ENCODE results near the gene ANGEL2.
A peak's percentile ranks its signal among the peaks of the same experiment; 100 is the strongest.
"Not testable (repeated sequence)": the region's sequence is repeated elsewhere in the genome, so short reads cannot be mapped to it uniquely, and the experiment has no call there.

ANGEL2 gene

GRCh38 chr1:213015099-213016050 lies at the start of gene ANGEL2:
ANGEL2 (minus strand) TSS chr1:213015867; CDS start chr1:213015671, 196 bp downstream.
- no peaks in the 10 kb centered on the region for H3K27me3 Mint-ChIP-seq
- H3K27ac Mint-ChIP-seq, result peak within 1 kb of the TSS; percentile 99
- H3K4me3 Mint-ChIP-seq, result peak within 1 kb of the TSS; percentile 99
- H3K9me3 Mint-ChIP-seq (ENCODE audit: low read depth), result no peaks in the 10 kb centered on the region
- H3K4me1 Mint-ChIP-seq (ENCODE audit: low read depth), result peaks cover 36% of the 10 kb centered on the region
- peaks cover 6% of the 10 kb centered on the region for H3K36me3 Mint-ChIP-seq

GRCh38 chr1:213061263-213061662 lies 45.6 kb upstream of the ANGEL2 start:
- H3K9me3 Mint-ChIP-seq (ENCODE audit: low read depth), result no peaks in the 10 kb centered on the region
- no peaks in the 10 kb centered on the region for H3K27me3 Mint-ChIP-seq
- no peak overlapping the region for H3K4me3 Mint-ChIP-seq
- peaks cover 7% of the 10 kb centered on the region for H3K4me1 Mint-ChIP-seq (ENCODE audit: low read depth)
- peaks cover 10% of the 10 kb centered on the region for H3K36me3 Mint-ChIP-seq
- no peak overlapping the region for H3K27ac Mint-ChIP-seq

GRCh38 chr1:213060836-213061235 lies 45.2 kb upstream of the ANGEL2 start:
- Mint-ChIP-seq H3K4me3 (no peak overlapping the region), H3K4me1 (ENCODE audit: low read depth) (peaks cover 7% of the 10 kb centered on the region), H3K9me3 (ENCODE audit: low read depth) (no peaks in the 10 kb centered on the region), H3K36me3 (peaks cover 10% of the 10 kb centered on the region), H3K27ac (no peak overlapping the region), H3K27me3 (no peaks in the 10 kb centered on the region)

- Mint-ChIP-seq H3K4me3 (no peak overlapping the region), H3K36me3 (peaks cover 8% of the 10 kb centered on the region), H3K27ac (no peak overlapping the region), H3K27me3 (no peaks in the 10 kb centered on the region), H3K9me3 (ENCODE audit: low read depth) (no peaks in the 10 kb centered on the region), H3K4me1 (ENCODE audit: low read depth) (peaks cover 25% of the 10 kb centered on the region)
Measured at GRCh38 chr1:213057264-213058059, 41.8 kb upstream of the ANGEL2 start.

GRCh38 chr1:213055767-213056166 lies 40.1 kb upstream of the ANGEL2 start:
- no peak overlapping the region for H3K4me3 Mint-ChIP-seq
- no peak overlapping the region for H3K27ac Mint-ChIP-seq
- peaks cover 29% of the 10 kb centered on the region for H3K4me1 Mint-ChIP-seq (ENCODE audit: low read depth)
- no peaks in the 10 kb centered on the region for H3K9me3 Mint-ChIP-seq (ENCODE audit: low read depth)
- no peaks in the 10 kb centered on the region for H3K27me3 Mint-ChIP-seq
- H3K36me3 Mint-ChIP-seq, result peaks cover 7% of the 10 kb centered on the region

- Mint-ChIP-seq H3K9me3 (ENCODE audit: low read depth) (peaks cover 5% of the 10 kb centered on the region), H3K4me3 (no peak overlapping the region), H3K4me1 (ENCODE audit: low read depth) (peaks cover 37% of the 10 kb centered on the region), H3K27ac (no peak overlapping the region), H3K27me3 (no peaks in the 10 kb centered on the region), H3K36me3 (peaks cover 13% of the 10 kb centered on the region)
Measured at GRCh38 chr1:213054733-213055591, 39.3 kb upstream of the ANGEL2 start.

GRCh38 chr1:213054142-213054541 lies 38.5 kb upstream of the ANGEL2 start:
- H3K9me3 Mint-ChIP-seq (ENCODE audit: low read depth), result peaks cover 5% of the 10 kb centered on the region
- H3K4me1 Mint-ChIP-seq (ENCODE audit: low read depth), result peaks cover 37% of the 10 kb centered on the region
- peaks cover 13% of the 10 kb centered on the region for H3K36me3 Mint-ChIP-seq
- no peak overlapping the region for H3K27ac Mint-ChIP-seq
- no peak overlapping the region for H3K4me3 Mint-ChIP-seq
- H3K27me3 Mint-ChIP-seq, result peaks cover 2% of the 10 kb centered on the region

- Mint-ChIP-seq H3K36me3 (peaks cover 19% of the 10 kb centered on the region), H3K27ac (no peak overlapping the region), H3K4me3 (no peak overlapping the region), H3K4me1 (ENCODE audit: low read depth) (peaks cover 37% of the 10 kb centered on the region), H3K27me3 (peaks cover 8% of the 10 kb centered on the region), H3K9me3 (ENCODE audit: low read depth) (peaks cover 5% of the 10 kb centered on the region)
Measured at GRCh38 chr1:213053455-213053854, 37.8 kb upstream of the ANGEL2 start.

GRCh38 chr1:213051881-213052202 lies 36.2 kb upstream of the ANGEL2 start:
- peaks cover 35% of the 10 kb centered on the region for H3K4me1 Mint-ChIP-seq (ENCODE audit: low read depth)
- peak overlapping the region; percentile 83 for H3K27ac Mint-ChIP-seq
- peak overlapping the region; percentile 100 for H3K4me3 Mint-ChIP-seq
- H3K27me3 Mint-ChIP-seq, result peaks cover 14% of the 10 kb centered on the region
- peaks cover 5% of the 10 kb centered on the region for H3K9me3 Mint-ChIP-seq (ENCODE audit: low read depth)
- peaks cover 22% of the 10 kb centered on the region for H3K36me3 Mint-ChIP-seq

- peaks cover 5% of the 10 kb centered on the region for H3K9me3 Mint-ChIP-seq (ENCODE audit: low read depth)
- H3K36me3 Mint-ChIP-seq, result peaks cover 22% of the 10 kb centered on the region
- H3K4me1 Mint-ChIP-seq (ENCODE audit: low read depth), result peaks cover 35% of the 10 kb centered on the region
- peaks cover 14% of the 10 kb centered on the region for H3K27me3 Mint-ChIP-seq
- H3K4me3 Mint-ChIP-seq, result peak within 1 kb of the TSS; percentile 100
- peak within 1 kb of the TSS; percentile 96 for H3K27ac Mint-ChIP-seq
Measured at GRCh38 chr1:213051127-213051880, 35.6 kb upstream of the ANGEL2 start, which contains the start of gene RPS6KC1. RPS6KC1 (plus strand) TSS chr1:213051241; CDS start chr1:213051405, 164 bp downstream.

GRCh38 chr1:213050745-213051126 lies 35.1 kb upstream of the ANGEL2 start:
- Mint-ChIP-seq H3K27me3 (peaks cover 14% of the 10 kb centered on the region), H3K4me3 (peak overlapping the region; percentile 100), H3K36me3 (peaks cover 22% of the 10 kb centered on the region)

GRCh38 chr1:213049232-213049631 lies 33.6 kb upstream of the ANGEL2 start:
- peaks cover 28% of the 10 kb centered on the region for H3K4me1 Mint-ChIP-seq (ENCODE audit: low read depth)
- H3K27me3 Mint-ChIP-seq, result peaks cover 14% of the 10 kb centered on the region
- H3K4me3 Mint-ChIP-seq, result peak overlapping the region; percentile 38
- peaks cover 5% of the 10 kb centered on the region for H3K9me3 Mint-ChIP-seq (ENCODE audit: low read depth)
- no peak overlapping the region for H3K27ac Mint-ChIP-seq
- peaks cover 22% of the 10 kb centered on the region for H3K36me3 Mint-ChIP-seq

More at GRCh38 chr1:213050745-213051126, 35.1 kb upstream of the ANGEL2 start:
- Mint-ChIP-seq H3K4me1 (ENCODE audit: low read depth) (peaks cover 34% of the 10 kb centered on the region), H3K27ac (peak overlapping the region; percentile 96), H3K9me3 (ENCODE audit: low read depth) (peaks cover 5% of the 10 kb centered on the region)

- peaks cover 15% of the 10 kb centered on the region for H3K27me3 Mint-ChIP-seq
- H3K36me3 Mint-ChIP-seq, result peaks cover 16% of the 10 kb centered on the region
- H3K27ac Mint-ChIP-seq; H3K9me3 Mint-ChIP-seq (ENCODE audit: low read depth); H3K4me3 Mint-ChIP-seq: not testable (repeated sequence)
- H3K4me1 Mint-ChIP-seq (ENCODE audit: low read depth), result peaks cover 11% of the 10 kb centered on the region
Measured at GRCh38 chr1:213045321-213046226, 29.9 kb upstream of the ANGEL2 start.
